H9 (cell line): Measurements from ENCODE around the gene PRMT7. TPM values are rescaled to one million over a fixed set of nuclear protein-coding genes. Genes with fewer than 3 reads are reported as not detected.

Source experiments
- DNase-seq: peaks from one replicate; pipeline ENCODE4 v3.0.0-alpha.2; 2017
- H2AFZ ChIP-seq: one replicate; pipeline ENCODE4 v1.6.1; 2013; ENCODE audit warnings: mild to moderate bottlenecking, low read length, control low read depth, moderate library complexity
- H2AK5ac ChIP-seq: 2 replicates; pipeline ENCODE4 v1.6.1; 2013; ENCODE audit warnings: low read length, control low read depth, mixed read lengths; ENCODE audit not compliant: insufficient read length
- H2BK120ac ChIP-seq: one replicate; pipeline ENCODE4 v1.6.1; 2013; ENCODE audit warnings: low read depth, mild to moderate bottlenecking, low read length, control low read depth, inconsistent platforms; ENCODE audit not compliant: poor library complexity, severe bottlenecking
- H2BK12ac ChIP-seq: 2 replicates; pipeline ENCODE4 v1.6.1; 2013; ENCODE audit warnings: low read length, control low read depth, mixed read lengths, low read depth; ENCODE audit not compliant: insufficient read length
- H2BK15ac ChIP-seq: 2 replicates; pipeline ENCODE4 v1.6.1; 2013; ENCODE audit warnings: low read depth, low read length, control low read depth
- H2BK20ac ChIP-seq: one replicate; pipeline ENCODE4 v1.6.1; 2013; ENCODE audit warnings: low read depth, mild to moderate bottlenecking, low read length, control low read depth, inconsistent platforms; ENCODE audit not compliant: poor library complexity, severe bottlenecking
- H2BK5ac ChIP-seq: 2 replicates; pipeline ENCODE4 v1.6.1; 2013; ENCODE audit warnings: low read length, control low read depth, mixed read lengths; ENCODE audit not compliant: insufficient read length
- H3K14ac ChIP-seq: 2 replicates; pipeline ENCODE4 v1.6.1; 2013; ENCODE audit warnings: low read length, control low read depth; ENCODE audit not compliant: insufficient read depth
- H3K18ac ChIP-seq: 2 replicates; pipeline ENCODE4 v1.6.1; 2013; ENCODE audit warnings: low read depth, mild to moderate bottlenecking, mixed read lengths, low read length, control low read depth; ENCODE audit not compliant: insufficient read length
- H3K23ac ChIP-seq: 2 replicates; pipeline ENCODE4 v1.6.1; 2013; ENCODE audit warnings: low read length, control low read depth, mixed read lengths, low read depth; ENCODE audit not compliant: insufficient read length
- H3K23me2 ChIP-seq: 2 replicates; pipeline ENCODE4 v1.6.1; 2013; ENCODE audit warnings: low read depth, mild to moderate bottlenecking, mixed read lengths, low read length, control low read depth; ENCODE audit not compliant: insufficient read length, poor library complexity, severe bottlenecking
- H3K27ac ChIP-seq: 2 replicates; pipeline ENCODE4 v1.5.1; 2013; ENCODE audit warnings: low read length, control low read depth, mixed read lengths, low read depth; ENCODE audit not compliant: insufficient read length
- H3K27me3 ChIP-seq: 2 replicates; pipeline ENCODE4 v1.6.1; 2013; ENCODE audit warnings: low read length, control low read depth, inconsistent platforms; ENCODE audit not compliant: insufficient read depth
- H3K4ac ChIP-seq: 2 replicates; pipeline ENCODE4 v1.6.1; 2013; ENCODE audit warnings: low read depth, mild to moderate bottlenecking, control low read depth, inconsistent platforms, low read length, moderate library complexity
- H3K4me1 ChIP-seq: 2 replicates; pipeline ENCODE4 v1.6.1; 2013; ENCODE audit warnings: low read length, control low read depth, inconsistent platforms; ENCODE audit not compliant: insufficient read depth
- H3K4me2 ChIP-seq: 2 replicates; pipeline ENCODE4 v1.6.1; 2013; ENCODE audit warnings: low read length, control low read depth, mixed read lengths; ENCODE audit not compliant: insufficient read length, insufficient read depth
- H3K56ac ChIP-seq: 2 replicates; pipeline ENCODE4 v1.6.1; 2013; ENCODE audit warnings: low read depth, mild to moderate bottlenecking, mixed read lengths, low read length, control low read depth; ENCODE audit not compliant: insufficient read length
- H3K79me1 ChIP-seq: 2 replicates; pipeline ENCODE4 v1.6.1; 2013; ENCODE audit warnings: low read depth, mild to moderate bottlenecking, moderate library complexity, low read length, control low read depth, inconsistent platforms; ENCODE audit not compliant: insufficient read depth, poor library complexity, severe bottlenecking
- H3K79me2 ChIP-seq: 2 replicates; pipeline ENCODE4 v1.6.1; 2013; ENCODE audit warnings: low read length, control low read depth, inconsistent platforms; ENCODE audit not compliant: insufficient read depth
- H3K9ac ChIP-seq: 2 replicates; pipeline ENCODE4 v1.6.1; 2013; ENCODE audit warnings: low read length, control low read depth, mixed read lengths; ENCODE audit not compliant: insufficient read length; ENCODE audit errors: extremely low read depth
- H3K9me3 ChIP-seq: one replicate; pipeline ENCODE4 v1.6.1; 2013; ENCODE audit warnings: low read depth, low read length, inconsistent platforms; ENCODE audit not compliant: control insufficient read depth
- H3T11ph ChIP-seq: one replicate; pipeline ENCODE4 v1.6.1; 2013; ENCODE audit warnings: mild to moderate bottlenecking, low read length, control low read depth, inconsistent platforms
- H4K20me1 ChIP-seq: one replicate; pipeline ENCODE4 v1.6.1; 2013; ENCODE audit not compliant: control insufficient read depth, insufficient read length, insufficient read depth
- H4K5ac ChIP-seq: 2 replicates; pipeline ENCODE4 v1.6.1; 2013; ENCODE audit warnings: low read depth, mild to moderate bottlenecking, mixed read lengths, low read length, control low read depth; ENCODE audit not compliant: insufficient read length
- H4K8ac ChIP-seq: replicated peaks from 2 replicates; pipeline ENCODE4 v1.6.1; 2013; ENCODE audit warnings: low read length, control low read depth, mixed read lengths, low read depth; ENCODE audit not compliant: insufficient read length
- H4K91ac ChIP-seq: 2 replicates; pipeline ENCODE4 v1.6.1; 2013; ENCODE audit warnings: low read depth, mild to moderate bottlenecking, moderate library complexity, mixed read lengths, low read length, control low read depth; ENCODE audit not compliant: insufficient read length
- H3K27ac Mint-ChIP-seq, 3 experiments: 2 replicates in 2 of 3; 3 replicates in 1 of 3; pipeline ENCODE4 v1.8.0; 2020 to 2021; ENCODE audit warnings: mixed read lengths in 3 of 3, mild to moderate bottlenecking in 1 of 3, moderate library complexity in 1 of 3
- H3K27me3 Mint-ChIP-seq: 2 replicates; pipeline ENCODE4 v1.8.0; 2021; ENCODE audit warnings: low read depth, mild to moderate bottlenecking, moderate library complexity, mixed read lengths
- H3K36me3 Mint-ChIP-seq, 3 experiments: 2 replicates in 2 of 3; 3 replicates in 1 of 3; pipeline ENCODE4 v1.8.0; 2020 to 2021; ENCODE audit warnings: low read depth in 3 of 3, mixed read lengths in 3 of 3; ENCODE audit not compliant: insufficient read depth in 1 of 3
- H3K4me1 Mint-ChIP-seq, 2 experiments: 2 replicates each; pipeline ENCODE4 v1.8.0; 2020; ENCODE audit warnings: mixed read lengths in 2 of 2
- H3K4me3 Mint-ChIP-seq, 2 experiments: 2 replicates in 1 of 2; 3 replicates in 1 of 2; pipeline ENCODE4 v1.8.0; 2020 to 2021; ENCODE audit warnings: mild to moderate bottlenecking in 2 of 2, mixed read lengths in 2 of 2, moderate library complexity in 1 of 2
- H3K9me3 Mint-ChIP-seq, 2 experiments: 2 replicates in 1 of 2; 3 replicates in 1 of 2; pipeline ENCODE4 v1.8.0; 2020; ENCODE audit warnings: mild to moderate bottlenecking in 2 of 2, mixed read lengths in 2 of 2, moderate library complexity in 1 of 2
- CTCF ChIP-seq: fragments of 200-600 bp; sonication (generic); conservative IDR thresholded peaks from 3 replicates; pipeline ENCODE4 v1.8.0; 2021; ENCODE audit warnings: antibody characterized with exemption, mild to moderate bottlenecking
- WGBS: extraction: QIAGEN DNeasy Blood & Tissue Kit; methylation state at CpG from one replicate; pipeline ENCODE4 v1.1.7; 2013; ENCODE audit warnings: missing lambda C conversion rate, low lambda C conversion rate, mixed read lengths; ENCODE audit not compliant: insufficient read length; ENCODE audit errors: extremely low coverage; 5-methylcytosine and 5-hydroxymethylcytosine counted together
- total RNA-seq: library from RNA; stranded (reverse); gene quantifications from 2 replicates; pipeline ENCODE4 v1.2.1, GENCODE V29; 2021

The PRMT7 gene
- total RNA-seq, 1 experiment from 2014 or later = 56.6 TPM

GRCh38 chr16:68403704-68404103, 92.9 kb downstream of the PRMT7 start:
- H3K36me3 Mint-ChIP-seq = no peaks in the 10 kb centered on the region
- H3K9me3 ChIP-seq = no peaks in the 10 kb centered on the region
- H3K18ac ChIP-seq = no peak overlapping the region
- no peak overlapping the region for H3K56ac ChIP-seq
- H3K27ac ChIP-seq = no peak overlapping the region
- no peak overlapping the region for H3K4ac ChIP-seq
- 0 out of 2 replicates have a peak, but pooled peaks cover 3% of the 10 kb centered on the region for H3K4me1 ChIP-seq
- H3K23ac ChIP-seq = no peak overlapping the region
- no peak for DNase-seq
- no peak overlapping the region for H2BK5ac ChIP-seq
- no peak overlapping the region for H3K4me2 ChIP-seq
- H4K5ac ChIP-seq = no peak overlapping the region
- H4K8ac ChIP-seq = no peak overlapping the region
- H3K79me2 ChIP-seq = no peaks in the 10 kb centered on the region
- H3K4me1 Mint-ChIP-seq = peaks cover 41 to 48% of the 10 kb centered on the region in 2 experiments
- no peak overlapping the region for H2AK5ac ChIP-seq
- H3T11ph ChIP-seq = no peak overlapping the region
- H3K27me3 Mint-ChIP-seq = peaks cover 2% of the 10 kb centered on the region; the same call in 1 of the 2 replicates
- H3K9me3 Mint-ChIP-seq = no peaks in the 10 kb centered on the region
- no peak overlapping the region for H3K27ac Mint-ChIP-seq
- no peak overlapping the region for H2BK120ac ChIP-seq
- H4K20me1 ChIP-seq = no peaks in the 10 kb centered on the region
- H2BK20ac ChIP-seq = no peak overlapping the region
- WGBS = no CpG with 5 or more reads among the region's 3 CpGs
- TF ChIP-seq CTCF = no peak
- no peak overlapping the region for H2BK12ac ChIP-seq
- H3K14ac ChIP-seq = no peak overlapping the region
- no peaks in the 10 kb centered on the region for H3K79me1 ChIP-seq
- no peaks in the 10 kb centered on the region for H3K23me2 ChIP-seq
- H3K27me3 ChIP-seq = no peaks in the 10 kb centered on the region
- H2AFZ ChIP-seq = no peak overlapping the region
- H4K91ac ChIP-seq = no peak overlapping the region
- H3K9ac ChIP-seq = no peak overlapping the region
- no peak overlapping the region for H3K4me3 Mint-ChIP-seq
- no peak overlapping the region for H2BK15ac ChIP-seq
